Ishikawa (cell line): ENCODE results near the gene ADAMTS12.

Source experiments
- CEBPB ChIP-seq: IDR thresholded peaks from 2 replicates; pipeline ENCODE4 v1.6.1; 2012
- CREB1 ChIP-seq: IDR thresholded peaks from 2 replicates; pipeline ENCODE4 v1.6.1; 2012; ENCODE audit warnings: low read depth
- EGR1 ChIP-seq: IDR thresholded peaks from 2 replicates; pipeline ENCODE4 v1.6.1; 2012
- EP300 ChIP-seq: IDR thresholded peaks from 2 replicates; pipeline ENCODE4 v1.6.1; 2012; ENCODE audit warnings: borderline replicate concordance
- FOXM1 ChIP-seq: IDR thresholded peaks from 2 replicates; pipeline ENCODE4 v1.6.1; 2012; ENCODE audit warnings: low read depth, borderline replicate concordance
- MAX ChIP-seq: IDR thresholded peaks from 2 replicates; pipeline ENCODE4 v1.6.1; 2012
- NFIC ChIP-seq: IDR thresholded peaks from 2 replicates; pipeline ENCODE4 v1.6.1; 2012
- RAD21 ChIP-seq: IDR thresholded peaks from 2 replicates; pipeline ENCODE4 v1.6.1; 2012; ENCODE audit warnings: low read depth
- REST ChIP-seq: IDR thresholded peaks from 2 replicates; pipeline ENCODE4 v1.6.1; 2012; ENCODE audit warnings: low read depth, mild to moderate bottlenecking
- TAF1 ChIP-seq: IDR thresholded peaks from 2 replicates; pipeline ENCODE4 v1.6.1; 2012; ENCODE audit warnings: low read depth, mild to moderate bottlenecking
- TCF12 ChIP-seq: IDR thresholded peaks from 2 replicates; pipeline ENCODE4 v1.6.1; 2012; ENCODE audit warnings: low read depth
- TEAD4 ChIP-seq: IDR thresholded peaks from 2 replicates; pipeline ENCODE4 v1.6.1; 2012
- USF1 ChIP-seq: IDR thresholded peaks from 2 replicates; pipeline ENCODE4 v1.6.1; 2012
- YY1 ChIP-seq: IDR thresholded peaks from 2 replicates; pipeline ENCODE4 v1.6.1; 2012; ENCODE audit warnings: low read depth
- ZBTB7A ChIP-seq: IDR thresholded peaks from 2 replicates; pipeline ENCODE4 v1.6.1; 2012; ENCODE audit warnings: low read depth

ADAMTS12 gene

GRCh38 chr5:33482335-33482734 is 409.5 kb downstream of the ADAMTS12 start:
- TF ChIP-seq ZBTB7A (no peak), EP300 (no peak), TEAD4 (no peak), REST (no peak), MAX (no peak), EGR1 (no peak), CREB1 (no peak), FOXM1 (no peak), USF1 (no peak), RAD21 (no peak), TAF1 (no peak), CEBPB (no peak), YY1 (no peak), NFIC (no peak), TCF12 (no peak)

GRCh38 chr5:33480876-33481275 is 410.9 kb downstream of the ADAMTS12 start:
- no peak for TF ChIP-seq TAF1
- no peak for TF ChIP-seq NFIC

- no peak for TF ChIP-seq CEBPB
- TF ChIP-seq CREB1: no peak
- TF ChIP-seq EP300: no peak
- no peak for TF ChIP-seq FOXM1
Observed at GRCh38 chr5:33479311-33479710, 412.5 kb downstream of the ADAMTS12 start.

- TF ChIP-seq RAD21 (no peak), ZBTB7A (no peak), MAX (no peak), NFIC (no peak), YY1 (no peak), CREB1 (no peak), EP300 (no peak), TAF1 (no peak), USF1 (no peak), REST (no peak), TEAD4 (no peak), CEBPB (no peak), EGR1 (no peak), FOXM1 (no peak), TCF12 (no peak)
Observed at GRCh38 chr5:33477816-33478215, 414.0 kb downstream of the ADAMTS12 start.

GRCh38 chr5:33476992-33477391 is 414.8 kb downstream of the ADAMTS12 start:
- TF ChIP-seq TCF12 (no peak), EGR1 (no peak), ZBTB7A (no peak), NFIC (no peak), EP300 (no peak), CEBPB (no peak), REST (no peak)
